Brain microvascular endothelial cell (primary cell): ENCODE data around the gene DVL1.
A peak's percentile ranks its signal among the peaks of the same experiment; 100 is the strongest.

Experiments used
- DNase-seq: peaks from one replicate; pipeline ENCODE4 v3.0.0-alpha.2; 2020
- H3K27ac ChIP-seq: fragments of 250-450 bp; sonication (Bioruptor Pico); 2 replicates; pipeline ENCODE4 v1.5.1; 2020; ENCODE audit warnings: mild to moderate bottlenecking, moderate library complexity
- H3K27me3 ChIP-seq: fragments of 250-450 bp; sonication (Bioruptor Pico); replicated peaks from 2 replicates; pipeline ENCODE4 v1.5.1; 2020; ENCODE audit warnings: mild to moderate bottlenecking
- H3K36me3 ChIP-seq: fragments of 250-450 bp; sonication (Bioruptor Pico); replicated peaks from 2 replicates; pipeline ENCODE4 v1.5.1; 2020; ENCODE audit warnings: mild to moderate bottlenecking
- H3K4me3 ChIP-seq: 2 replicates; pipeline ENCODE4 v1.5.1; 2011; ENCODE audit warnings: low read depth, mild to moderate bottlenecking, control low read depth, low read length, moderate library complexity
- CTCF ChIP-seq: IDR thresholded peaks from 2 replicates; pipeline ENCODE4 v1.5.1; 2011; ENCODE audit warnings: low read depth, mild to moderate bottlenecking, moderate library complexity, low read length, control low read depth, inconsistent platforms; ENCODE audit errors: missing control alignments
- in situ Hi-C: cut with HindIII; loops from 2 replicates; pipeline ENCODE4 v1.10.0; 2017; ENCODE audit warnings: low sequenced_read_pairs, low pct_ligation_motif_present

DVL1 gene

GRCh38 chr1:1290238-1290731 lies 58.9 kb downstream of the DVL1 start:
- in situ Hi-C loops = no loop called here
- H3K4me3 ChIP-seq = no peak overlapping the region
- no peaks in the 10 kb centered on the region for H3K27me3 ChIP-seq
- TF ChIP-seq CTCF = peak; percentile 80
- peaks cover 3% of the 10 kb centered on the region for H3K36me3 ChIP-seq
- peak; percentile 66 for DNase-seq
- no peak overlapping the region for H3K27ac ChIP-seq

DNA sequence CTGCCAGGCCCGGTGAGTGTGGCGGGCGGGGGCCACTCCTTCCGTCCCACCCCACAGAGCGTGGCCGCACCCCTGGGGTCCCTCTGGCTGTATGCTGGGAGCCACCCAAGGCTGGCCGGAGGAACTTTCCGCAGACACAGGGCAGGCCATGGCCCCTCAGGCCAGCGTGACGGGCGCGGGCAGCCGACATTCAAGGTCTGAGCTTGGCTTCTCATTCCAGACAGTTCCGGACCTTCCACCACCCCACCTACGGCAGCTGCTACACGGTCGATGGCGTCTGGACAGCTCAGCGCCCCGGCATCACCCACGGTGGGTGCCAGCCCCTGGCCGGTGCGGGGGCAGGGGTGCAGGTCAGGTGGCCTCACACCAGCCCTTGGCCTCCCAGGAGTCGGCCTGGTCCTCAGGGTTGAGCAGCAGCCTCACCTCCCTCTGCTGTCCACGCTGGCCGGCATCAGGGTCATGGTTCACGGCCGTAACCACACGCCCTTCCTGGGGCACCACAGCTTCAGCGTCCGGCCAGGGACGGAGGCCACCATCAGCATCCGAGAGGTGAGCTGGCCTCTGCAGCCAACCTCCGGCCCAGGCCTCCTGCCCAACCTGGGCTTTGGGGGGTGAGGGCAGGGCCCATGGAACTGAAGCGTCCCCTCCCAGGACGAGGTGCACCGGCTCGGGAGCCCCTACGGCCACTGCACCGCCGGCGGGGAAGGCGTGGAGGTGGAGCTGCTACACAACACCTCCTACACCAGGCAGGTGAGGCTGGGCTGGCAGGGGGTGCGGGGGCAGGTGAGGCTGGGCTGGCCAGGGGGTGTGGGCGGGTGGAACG lies 61.7 kb downstream of the DVL1 start:
- Histone ChIP-seq H3K4me3 (no peak overlapping the region), H3K27me3 (no peaks in the 10 kb centered on the region), H3K27ac (no peak overlapping the region), H3K36me3 (no peaks in the 10 kb centered on the region)
- in situ Hi-C loops = no loop called here
- no peak for DNase-seq
- no peak for TF ChIP-seq CTCF

- no peak for DNase-seq
- Histone ChIP-seq H3K36me3 (no peaks in the 10 kb centered on the region), H3K27ac (no peak overlapping the region), H3K27me3 (no peaks in the 10 kb centered on the region), H3K4me3 (no peak overlapping the region)
- in situ Hi-C loops = no loop called here
- TF ChIP-seq CTCF = no peak
These were observed 62.6 kb downstream of the DVL1 start for GRCh38 chr1:1286313-1287261.

GRCh38 chr1:1285611-1286311 lies 63.5 kb downstream of the DVL1 start:
- no peak for DNase-seq
- TF ChIP-seq CTCF = no peak
- Histone ChIP-seq H3K4me3 (no peak overlapping the region), H3K27me3 (no peaks in the 10 kb centered on the region), H3K27ac (no peak overlapping the region), H3K36me3 (no peaks in the 10 kb centered on the region)
- in situ Hi-C loops = no loop called here
